Astrocyte (in vitro differentiated cells and primary cell): ENCODE results near the gene ATP6V1B1.

Experiments used
- CTCF ChIP-seq: IDR thresholded peaks from 2 replicates; pipeline ENCODE4 v1.5.1; 2011; ENCODE audit warnings: low read depth, mild to moderate bottlenecking, inconsistent platforms, low read length, moderate library complexity; ENCODE audit not compliant: insufficient read depth
- EZH2 ChIP-seq: IDR thresholded peaks from 2 replicates; pipeline ENCODE4 v1.6.1; 2012; ENCODE audit warnings: mild to moderate bottlenecking, low read length, inconsistent platforms; ENCODE audit not compliant: insufficient read depth

- TF ChIP-seq CTCF (no peak), EZH2 (no peak)
Observed at GRCh38 chr2:70892750-70893149, 43.0 kb upstream of the ATP6V1B1 start.
